DND-41 (cell line): ENCODE results near the gene COL8A2.

Experiments
- ATAC-seq: fragments of 200-7000 bp; cut with Tn5 transposase; 3 replicates; pipeline ENCODE4 v1.9.1; 2021; ENCODE audit warnings: low read depth; ENCODE audit not compliant: insufficient read depth
- DNase-seq: peaks from one replicate; pipeline ENCODE4 v3.0.0-alpha.2; 2020
- H2AFZ ChIP-seq: 2 replicates; pipeline ENCODE4 v1.6.0; 2012; ENCODE audit warnings: low read depth, low read length
- H3K27ac ChIP-seq: 2 replicates; pipeline ENCODE4 v1.5.1; 2012; ENCODE audit warnings: low read length, inconsistent platforms
- H3K27me3 ChIP-seq: fragments of 200-600 bp; sonication (generic); 2 replicates; pipeline ENCODE4 v1.6.0; 2012; ENCODE audit warnings: low read length, mild to moderate bottlenecking, inconsistent platforms; ENCODE audit not compliant: insufficient read depth, poor library complexity
- H3K36me3 ChIP-seq: 2 replicates; pipeline ENCODE4 v1.5.1; 2012; ENCODE audit warnings: low read length, inconsistent platforms; ENCODE audit not compliant: insufficient read depth
- H3K4me1 ChIP-seq: 2 replicates; pipeline ENCODE4 v1.5.1; 2012; ENCODE audit warnings: mild to moderate bottlenecking, low read length; ENCODE audit not compliant: insufficient read depth
- H3K4me2 ChIP-seq: 2 replicates; pipeline ENCODE4 v1.6.0; 2012; ENCODE audit warnings: mild to moderate bottlenecking, moderate library complexity, low read length, inconsistent platforms; ENCODE audit not compliant: insufficient read depth
- H3K4me3 ChIP-seq, 2 experiments: fragments of 200-600 bp in 1 of 2; shearing (Covaris generic) in 1 of 2; 2 replicates each; pipeline ENCODE4 v1.5.1; 2012 to 2016; ENCODE audit warnings: inconsistent platforms in 2 of 2, low read length in 2 of 2, mild to moderate bottlenecking in 2 of 2, low read depth in 1 of 2, moderate library complexity in 1 of 2
- H3K79me2 ChIP-seq: 2 replicates; pipeline ENCODE4 v1.6.0; 2012; ENCODE audit warnings: low read length, inconsistent platforms; ENCODE audit not compliant: insufficient read depth
- H3K9ac ChIP-seq: 2 replicates; pipeline ENCODE4 v1.6.0; 2012; ENCODE audit warnings: low read depth, mild to moderate bottlenecking, inconsistent platforms, low read length, moderate library complexity
- H3K9me3 ChIP-seq: 2 replicates; pipeline ENCODE4 v1.5.1; 2012; ENCODE audit warnings: low read length, moderate library complexity, mild to moderate bottlenecking, inconsistent platforms; ENCODE audit not compliant: insufficient read depth, severe bottlenecking
- H4K20me1 ChIP-seq: 2 replicates; pipeline ENCODE4 v1.6.0; 2012; ENCODE audit warnings: low read length; ENCODE audit not compliant: insufficient read depth
- EZH2 ChIP-seq: IDR thresholded peaks from 3 replicates; pipeline ENCODE4 v1.6.1; 2012; ENCODE audit warnings: borderline replicate concordance, low read depth, mild to moderate bottlenecking, moderate library complexity, low read length, inconsistent platforms; ENCODE audit not compliant: severe bottlenecking
- TF ChIP-seq, protein P1 (sequence below): IDR thresholded peaks from 2 replicates; pipeline ENCODE4 v1.5.1; 2012; ENCODE audit warnings: borderline replicate concordance, low read length, moderate library complexity, mild to moderate bottlenecking; ENCODE audit not compliant: poor library complexity, severe bottlenecking; ENCODE audit errors: extremely low read depth

Gene COL8A2

DNA sequence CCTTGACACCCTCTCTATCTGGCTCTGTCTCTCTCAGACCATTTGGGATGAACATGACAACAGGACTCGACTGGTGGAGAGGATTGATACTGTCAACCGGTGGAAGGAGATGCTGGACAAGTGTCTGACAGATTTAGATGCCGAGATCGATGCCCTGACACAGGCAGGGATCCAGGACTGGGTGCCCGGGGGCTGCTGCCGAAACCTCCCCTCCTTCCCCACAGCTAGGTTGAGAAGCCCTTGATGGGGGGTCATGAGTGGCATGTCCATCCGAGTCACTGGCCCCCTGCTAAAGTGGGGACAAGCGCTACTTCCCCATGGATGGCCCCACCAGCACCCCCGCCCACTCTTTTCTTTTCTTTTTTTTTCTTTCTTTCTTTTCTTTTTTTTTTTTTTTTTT, 39.9 kb downstream of the COL8A2 start:
- peaks cover 4% of the 10 kb centered on the region; the same call in 1 of the 2 replicates for H3K36me3 ChIP-seq
- ATAC-seq: no peak
- peaks cover 11% of the 10 kb centered on the region for H3K27me3 ChIP-seq

DNA sequence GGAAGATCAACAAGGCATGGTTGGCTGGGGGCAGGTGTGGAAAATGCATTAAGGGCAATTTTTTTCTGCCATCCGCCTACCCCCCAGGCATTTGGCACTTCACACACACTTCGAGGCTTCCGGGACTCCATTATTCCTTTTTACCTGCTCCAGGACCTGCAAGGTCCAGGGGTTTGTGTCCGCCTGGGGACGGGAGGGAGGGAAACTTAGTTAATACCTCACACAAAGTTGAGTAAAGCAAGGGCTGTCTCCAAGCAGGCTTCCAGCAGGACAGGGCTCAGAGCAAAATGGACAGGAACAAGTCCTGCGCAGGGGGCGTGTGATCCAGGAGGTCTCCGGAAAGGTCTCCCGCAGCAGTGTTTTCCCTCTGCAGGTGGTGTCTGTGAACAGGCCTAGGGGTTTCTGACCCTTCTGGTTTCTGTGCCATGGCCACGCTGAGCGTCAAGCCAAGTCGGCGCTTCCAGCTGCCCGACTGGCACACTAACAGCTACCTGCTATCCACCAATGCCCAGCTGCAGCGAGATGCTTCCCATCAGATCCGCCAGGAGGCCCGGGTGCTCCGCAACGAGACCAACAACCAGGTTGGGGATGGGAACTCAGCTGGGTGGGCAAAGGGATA, 40.4 kb downstream of the COL8A2 start:
- Histone ChIP-seq H3K9ac (no peak overlapping the region), H2AFZ (peak overlapping the region; percentile 15; the same call in 1 of the 2 replicates), H3K79me2 (peaks cover 9% of the 10 kb centered on the region), H3K36me3 (peaks cover 3% of the 10 kb centered on the region; the same call in 1 of the 2 replicates), H3K4me2 (peak overlapping the region; percentile 54), H4K20me1 (0 out of 2 replicates have a peak, but pooled peaks cover 3% of the 10 kb centered on the region), H3K27ac (no peak overlapping the region), H3K4me3 (no peak overlapping the region), H3K9me3 (no peaks in the 10 kb centered on the region), H3K4me1 (peaks cover 19% of the 10 kb centered on the region), H3K27me3 (peaks cover 11% of the 10 kb centered on the region)
- no peak for DNase-seq
- no peak for ATAC-seq
- TF ChIP-seq EZH2: no peak
- TF ChIP-seq, protein P1, sequence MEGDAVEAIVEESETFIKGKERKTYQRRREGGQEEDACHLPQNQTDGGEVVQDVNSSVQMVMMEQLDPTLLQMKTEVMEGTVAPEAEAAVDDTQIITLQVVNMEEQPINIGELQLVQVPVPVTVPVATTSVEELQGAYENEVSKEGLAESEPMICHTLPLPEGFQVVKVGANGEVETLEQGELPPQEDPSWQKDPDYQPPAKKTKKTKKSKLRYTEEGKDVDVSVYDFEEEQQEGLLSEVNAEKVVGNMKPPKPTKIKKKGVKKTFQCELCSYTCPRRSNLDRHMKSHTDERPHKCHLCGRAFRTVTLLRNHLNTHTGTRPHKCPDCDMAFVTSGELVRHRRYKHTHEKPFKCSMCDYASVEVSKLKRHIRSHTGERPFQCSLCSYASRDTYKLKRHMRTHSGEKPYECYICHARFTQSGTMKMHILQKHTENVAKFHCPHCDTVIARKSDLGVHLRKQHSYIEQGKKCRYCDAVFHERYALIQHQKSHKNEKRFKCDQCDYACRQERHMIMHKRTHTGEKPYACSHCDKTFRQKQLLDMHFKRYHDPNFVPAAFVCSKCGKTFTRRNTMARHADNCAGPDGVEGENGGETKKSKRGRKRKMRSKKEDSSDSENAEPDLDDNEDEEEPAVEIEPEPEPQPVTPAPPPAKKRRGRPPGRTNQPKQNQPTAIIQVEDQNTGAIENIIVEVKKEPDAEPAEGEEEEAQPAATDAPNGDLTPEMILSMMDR: no peak

More for the DNA sequence above, 39.9 kb downstream of the COL8A2 start:
- Histone ChIP-seq H3K79me2 (peaks cover 14% of the 10 kb centered on the region), H4K20me1 (0 out of 2 replicates have a peak, but pooled peaks cover 4% of the 10 kb centered on the region), H3K9ac (no peak overlapping the region), H3K4me3 (no peak overlapping the region), H2AFZ (no peak overlapping the region), H3K27ac (no peak overlapping the region), H3K4me1 (peaks cover 25% of the 10 kb centered on the region), H3K9me3 (no peaks in the 10 kb centered on the region), H3K4me2 (no peak overlapping the region)
- TF ChIP-seq EZH2: no peak
- TF ChIP-seq, protein P1: no peak
- no peak for DNase-seq

DNA sequence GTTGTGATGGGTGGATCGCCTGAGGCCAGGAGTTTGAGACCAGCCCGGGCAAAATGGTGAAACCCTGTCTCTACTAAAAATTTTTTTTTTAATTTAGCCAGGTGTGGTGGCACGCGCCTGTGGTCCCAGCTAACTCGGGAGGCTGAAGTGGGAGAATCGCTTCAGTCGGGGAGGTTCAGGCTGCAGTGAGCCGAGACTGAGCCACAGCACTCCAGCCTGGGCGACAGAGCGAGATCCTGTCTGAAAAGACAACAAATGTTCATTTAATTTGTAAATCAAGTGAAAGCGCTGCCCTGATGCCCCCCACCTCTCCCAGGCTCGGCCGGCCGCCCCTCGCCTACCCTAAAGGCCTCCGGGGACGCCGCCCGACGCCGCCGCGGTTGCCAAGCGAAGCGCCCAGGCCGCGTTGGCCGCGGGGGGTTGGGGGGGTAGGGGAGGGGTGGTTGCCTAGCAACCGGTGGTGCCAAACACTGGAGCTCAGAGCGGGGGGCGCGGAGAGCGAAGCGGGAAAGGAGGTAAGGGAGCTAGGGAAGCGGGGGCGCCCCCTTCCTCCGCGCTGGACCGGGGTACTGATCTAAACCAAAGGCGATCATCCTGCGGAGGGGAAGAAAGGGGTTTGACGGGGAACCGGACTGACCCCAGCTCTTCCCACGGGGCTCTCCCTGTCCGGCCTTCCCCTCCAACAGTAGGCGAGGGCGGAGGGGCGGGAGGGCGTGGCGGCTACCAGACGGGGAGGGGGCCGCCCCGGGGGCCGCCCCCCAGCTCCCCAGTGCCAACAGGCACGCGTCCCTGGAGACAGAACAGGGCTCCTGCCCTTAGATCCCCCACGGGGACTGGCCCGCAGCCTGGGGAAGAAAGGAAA, 41.2 kb downstream of the COL8A2 start, which contains the start of gene TEKT2:
TSS of gene TEKT2 (plus strand) at position 460 of the 862 bp plus-strand sequence. CDS start 828 bp downstream, outside the sequence.
- Histone ChIP-seq H3K4me3 (no peak within 1 kb of the TSS), H3K27ac (no peak within 1 kb of the TSS), H3K4me1 (peaks cover 16% of the 10 kb centered on the region), H2AFZ (peak within 1 kb of the TSS; percentile 15; the same call in 1 of the 2 replicates), H3K27me3 (peaks cover 11% of the 10 kb centered on the region), H3K79me2 (peaks cover 2% of the 10 kb centered on the region), H4K20me1 (no peaks in the 10 kb centered on the region), H3K9me3 (no peaks in the 10 kb centered on the region), H3K9ac (no peak within 1 kb of the TSS), H3K36me3 (no peaks in the 10 kb centered on the region; the same call in 1 of the 2 replicates), H3K4me2 (peak within 1 kb of the TSS; percentile 54)
- no peak for TF ChIP-seq EZH2
- ATAC-seq (no peak), DNase-seq (peak; percentile 36)
